Left renal pelvis (tissue), 4 donors: ENCODE results near the gene OR6B2. TPM values are rescaled to one million over a fixed set of nuclear protein-coding genes. Genes with fewer than 3 reads are reported as not detected.
"Not testable (repeated sequence)": the region's sequence is repeated elsewhere in the genome, so short reads cannot be mapped to it uniquely, and the experiment has no call there.

Experiments
- DNase-seq, 4 donors: peaks; one replicate each; pipeline ENCODE4 v3.0.0-alpha.2; 2013; ENCODE audit warnings: low read depth in 4 of 4, low spot score in 3 of 4
- polyA plus RNA-seq, 4 donors: library from polyadenylated mRNA; unstranded; fragments of 120-200 nt; gene quantifications; one replicate each; pipeline ENCODE4 v1.2.1, GENCODE V29; 2013; ENCODE audit not compliant: insufficient read length in 4 of 4

OR6B2 gene
- not detected for polyA plus RNA-seq

GRCh38 chr2:240030379-240031094 lies at the start of gene OR6B2:
TSS of gene OR6B2 (minus strand) at chr2:240030429. CDS start at chr2:240030429, 0 bp downstream.
- DNase-seq, result no peak

DNA sequence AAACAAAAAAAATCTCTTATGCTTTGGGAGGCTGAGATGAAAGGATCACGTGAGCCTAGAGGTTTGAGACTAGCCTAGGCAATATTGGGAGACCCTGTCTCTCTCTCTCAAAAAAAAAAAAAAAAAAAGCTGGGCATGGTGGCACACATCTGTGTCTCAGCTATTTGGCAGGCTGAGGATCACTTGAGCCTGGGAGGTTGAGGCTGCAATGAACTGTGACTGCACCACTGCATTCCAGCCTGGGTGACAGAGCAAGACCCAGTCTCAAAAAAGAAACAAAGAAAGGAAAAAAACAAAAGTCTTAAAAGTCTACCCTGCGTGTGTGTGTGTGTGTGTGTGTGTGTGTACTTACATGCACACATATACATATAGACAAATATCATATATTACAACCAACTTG lies 48.4 kb upstream of the OR6B2 start:
- no peak for DNase-seq

DNA sequence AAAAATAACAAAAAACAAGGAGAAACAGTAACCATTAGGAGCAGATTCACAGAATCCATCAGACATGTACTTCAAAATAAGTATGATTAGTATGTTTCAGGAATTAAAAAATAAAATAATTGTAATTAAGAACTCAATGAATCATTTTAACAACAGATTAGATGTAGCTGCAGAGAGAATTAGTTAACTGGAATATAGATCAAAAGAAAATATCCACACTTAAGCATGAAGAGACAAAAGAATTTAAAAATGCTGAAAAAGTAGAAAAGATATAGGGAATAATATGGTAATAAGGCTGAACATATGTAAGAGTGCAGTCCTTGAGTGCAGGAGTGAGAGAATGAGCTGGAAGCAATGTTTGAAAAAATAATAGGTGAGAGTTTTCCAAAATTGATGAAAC lies 47.2 kb upstream of the OR6B2 start:
- no peak for DNase-seq

GRCh38 chr2:240074545-240074944 lies 44.3 kb upstream of the OR6B2 start:
- DNase-seq, result no peak

GRCh38 chr2:240070907-240071306 lies 40.7 kb upstream of the OR6B2 start:
- DNase-seq, result no peak

DNA sequence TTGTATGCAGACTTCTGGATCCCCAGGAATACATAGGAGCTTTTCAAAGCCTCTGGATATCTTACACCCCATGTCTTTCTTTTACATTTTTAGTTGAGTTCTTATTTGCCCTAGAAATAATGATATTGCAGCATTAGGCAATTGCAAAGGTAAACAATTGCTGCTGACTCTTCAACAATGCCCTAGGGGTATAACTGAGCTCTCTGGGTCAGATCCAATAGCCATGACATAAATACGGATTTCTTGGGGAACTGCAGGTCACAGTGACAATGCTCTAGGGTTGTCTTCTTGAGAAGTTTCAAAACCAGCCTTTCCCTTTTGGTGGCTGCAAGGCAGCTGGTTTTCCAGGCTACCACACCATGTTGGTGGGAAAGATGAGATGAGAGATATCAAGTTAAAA lies 39.6 kb upstream of the OR6B2 start:
- no peak for DNase-seq

DNA sequence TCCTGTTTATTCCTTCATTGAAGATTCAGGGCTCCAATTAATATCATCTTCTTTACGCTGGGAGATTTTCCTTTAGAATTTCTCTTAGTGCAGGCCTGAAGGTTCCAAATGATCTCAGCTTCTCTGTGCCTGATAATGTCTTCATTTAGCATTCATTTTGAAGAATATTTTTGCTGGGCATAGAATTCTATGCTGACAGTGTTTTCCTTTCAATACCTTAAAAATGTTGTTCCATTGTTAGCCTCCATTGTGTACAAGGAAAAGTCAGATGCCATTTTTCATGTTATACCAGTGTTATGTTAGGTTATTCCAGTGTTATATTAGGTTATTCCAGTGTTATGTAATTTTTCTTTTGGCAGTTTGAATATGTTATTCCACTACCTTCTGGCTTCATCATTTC lies 38.0 kb upstream of the OR6B2 start:
- DNase-seq, result no peak

DNA sequence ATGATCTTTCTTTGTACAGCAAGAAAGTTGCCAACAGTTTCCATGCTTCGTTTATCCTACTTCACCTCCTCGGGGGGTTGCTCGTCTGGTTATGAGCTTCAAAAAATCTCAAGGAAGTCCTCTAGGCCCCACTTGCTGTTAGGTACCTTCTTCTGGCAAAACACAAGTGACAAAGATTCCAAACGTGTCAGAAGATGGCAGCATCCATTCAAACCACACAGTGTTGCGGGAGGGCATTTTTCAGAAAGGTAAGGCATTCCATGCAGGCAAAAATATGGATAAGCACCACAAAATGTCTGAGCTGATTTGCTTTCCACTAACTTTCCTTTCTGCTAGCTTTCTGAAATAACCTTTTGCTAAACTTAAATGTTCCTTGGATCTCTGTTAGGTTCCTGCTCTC lies 36.3 kb upstream of the OR6B2 start:
- DNase-seq, result no peak

DNA sequence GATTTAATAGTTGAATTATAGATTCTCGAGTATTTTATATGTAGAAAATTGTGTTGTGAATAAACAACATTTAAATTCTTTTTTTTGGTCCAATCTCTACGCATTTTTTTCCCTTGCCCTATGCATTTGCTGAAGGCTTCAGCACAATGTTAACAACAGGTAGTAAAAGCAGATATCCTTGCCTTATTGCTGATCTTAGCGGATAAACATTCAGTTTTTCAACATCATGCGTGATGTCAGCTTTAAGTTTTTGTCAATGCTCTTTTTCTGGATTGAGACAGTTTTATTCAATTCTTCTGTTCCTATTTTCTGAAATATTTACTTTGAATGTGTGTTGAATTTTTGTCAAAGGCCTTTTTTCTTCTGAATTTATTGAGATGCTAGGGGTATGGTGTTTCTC lies 34.7 kb upstream of the OR6B2 start:
- no peak for DNase-seq

DNA sequence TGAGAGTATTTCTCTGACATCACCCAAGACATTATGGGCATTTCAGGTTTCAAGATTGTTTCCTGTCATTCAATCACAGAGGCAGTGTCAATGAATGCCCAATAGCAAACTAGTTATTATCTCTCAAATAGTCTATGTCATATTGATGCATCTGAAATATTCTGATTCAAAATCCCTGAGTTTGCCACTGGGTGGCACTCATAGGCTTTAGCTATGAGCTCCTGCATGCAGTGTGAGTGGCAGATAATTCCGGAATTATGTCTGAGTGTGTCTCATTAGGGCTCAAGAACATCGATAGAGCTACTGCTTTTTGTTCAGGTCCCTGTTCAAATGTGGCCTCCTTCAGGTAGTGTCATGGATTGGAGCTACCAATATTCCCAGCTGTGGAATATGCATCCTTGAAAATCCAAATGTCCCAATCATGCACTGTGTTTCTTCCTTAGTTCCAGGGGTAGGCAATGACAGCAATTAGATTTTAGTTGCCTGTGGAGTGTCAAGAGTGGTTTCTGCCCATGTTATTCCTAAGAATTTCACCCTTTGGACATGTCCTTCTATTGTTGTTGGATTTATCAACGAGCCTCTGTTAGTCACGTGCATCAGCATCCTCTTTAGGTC lies 30.9 kb upstream of the OR6B2 start:
- DNase-seq, result peak in 3 of 4 donors; percentile 16 to 27 (median 22)

DNA sequence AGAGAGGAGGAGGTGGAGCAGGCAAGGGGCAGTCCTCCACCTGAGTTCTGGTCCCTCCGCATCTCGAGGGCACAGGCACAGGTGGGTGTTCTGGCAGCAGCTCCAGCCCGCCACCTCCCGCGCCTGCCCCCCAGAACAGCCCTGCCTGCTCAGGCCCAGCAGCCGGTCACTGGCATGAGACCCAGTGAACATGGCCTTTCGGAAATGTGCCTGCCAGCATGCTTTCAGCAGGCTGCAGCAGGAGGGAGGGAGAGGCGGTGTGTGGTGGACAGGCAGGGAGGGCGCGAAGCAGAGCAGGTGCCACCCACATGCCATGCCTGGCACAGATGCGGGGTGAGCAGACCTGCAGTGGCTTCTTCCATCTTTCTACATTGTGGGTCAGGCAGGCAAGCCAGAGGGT lies 26.4 kb upstream of the OR6B2 start:
- DNase-seq, result no peak

GRCh38 chr2:240055177-240055917 lies 25.1 kb upstream of the OR6B2 start:
- DNase-seq, result no peak

- DNase-seq, result no peak
Observed at GRCh38 chr2:240053173-240054155, 23.2 kb upstream of the OR6B2 start, which contains the start of gene OR6B3. TSS of gene OR6B3 (minus strand) at chr2:240053521.

- DNase-seq, result no peak
Observed at GRCh38 chr2:240052524-240052923, 22.3 kb upstream of the OR6B2 start.

DNA sequence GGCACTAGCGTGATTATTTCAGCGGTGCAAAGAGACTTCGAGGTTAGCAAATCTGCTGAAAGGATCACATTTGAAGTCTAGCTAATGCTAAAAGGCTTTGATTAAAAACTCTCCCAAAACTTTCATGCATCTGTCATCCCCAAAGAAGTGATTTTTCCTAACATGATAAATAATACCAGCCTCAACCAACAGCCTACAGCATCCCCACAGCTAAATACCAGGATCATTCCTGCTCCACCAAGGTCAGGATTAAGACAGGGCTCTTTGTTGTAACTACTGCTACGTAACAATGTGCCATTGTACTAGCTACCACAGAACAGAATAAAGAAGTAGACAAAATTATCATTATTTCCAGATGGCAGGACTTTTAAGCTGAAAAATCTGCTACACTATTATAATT lies 21.5 kb upstream of the OR6B2 start:
- DNase-seq, result no peak

DNA sequence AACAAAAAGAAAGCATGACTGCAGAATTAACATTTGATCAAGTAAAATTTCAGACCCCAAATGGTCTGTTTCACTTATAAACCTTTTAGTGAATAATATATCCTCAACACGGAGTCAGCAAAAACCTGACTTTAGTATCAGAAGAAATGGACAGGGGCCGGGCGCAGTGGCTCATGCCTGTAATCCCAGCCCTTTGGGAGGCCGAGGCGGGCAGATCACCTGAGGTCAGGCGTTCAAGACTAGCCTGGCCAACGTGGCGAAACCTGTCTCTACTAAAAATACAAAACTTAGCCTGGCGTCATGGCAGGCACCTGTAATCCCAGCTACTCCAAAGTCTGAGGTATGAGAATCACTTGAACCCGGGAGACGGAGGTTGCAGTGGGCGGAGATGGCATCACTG lies 20.0 kb upstream of the OR6B2 start:
- no peak for DNase-seq

DNA sequence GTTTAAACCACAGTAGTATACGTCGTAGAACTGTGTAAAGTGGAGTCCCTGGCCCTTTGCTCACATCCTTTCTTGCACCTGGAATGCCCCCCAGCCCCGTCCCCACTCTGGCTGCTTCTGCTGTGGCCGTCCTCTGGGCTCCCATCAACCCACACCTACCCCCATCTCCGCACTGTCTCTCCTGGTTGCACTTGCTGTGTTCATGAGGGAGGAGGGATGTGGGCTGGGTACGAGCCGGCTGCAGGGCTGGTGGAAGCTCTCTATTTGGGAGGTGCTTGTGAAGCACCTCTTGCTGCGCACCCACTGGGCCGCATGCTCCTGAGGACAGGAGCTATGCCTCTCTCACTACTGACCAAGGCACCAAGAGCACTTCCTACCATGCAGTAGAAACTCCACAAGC lies 18.0 kb upstream of the OR6B2 start:
- no peak for DNase-seq

DNA sequence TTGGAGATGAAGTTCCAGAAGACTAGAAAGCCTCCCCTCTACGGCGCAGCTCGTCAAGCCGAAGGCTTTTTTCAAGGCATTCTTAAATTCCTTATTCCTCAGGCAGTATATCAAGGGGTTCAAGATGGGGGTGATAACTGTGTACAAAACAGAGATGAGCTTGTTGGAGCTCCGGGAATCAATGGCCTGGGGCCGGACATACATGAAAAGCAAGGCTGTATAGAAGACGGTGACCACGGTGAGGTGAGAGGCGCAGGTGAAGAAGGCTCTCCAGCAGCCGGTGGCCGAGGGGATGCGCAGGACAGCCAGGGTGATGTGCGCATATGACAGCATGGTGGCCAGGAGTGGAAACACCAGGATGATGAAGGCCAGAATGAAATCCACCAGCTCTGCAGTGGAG lies 14.9 kb upstream of the OR6B2 start:
- no peak for DNase-seq

DNA sequence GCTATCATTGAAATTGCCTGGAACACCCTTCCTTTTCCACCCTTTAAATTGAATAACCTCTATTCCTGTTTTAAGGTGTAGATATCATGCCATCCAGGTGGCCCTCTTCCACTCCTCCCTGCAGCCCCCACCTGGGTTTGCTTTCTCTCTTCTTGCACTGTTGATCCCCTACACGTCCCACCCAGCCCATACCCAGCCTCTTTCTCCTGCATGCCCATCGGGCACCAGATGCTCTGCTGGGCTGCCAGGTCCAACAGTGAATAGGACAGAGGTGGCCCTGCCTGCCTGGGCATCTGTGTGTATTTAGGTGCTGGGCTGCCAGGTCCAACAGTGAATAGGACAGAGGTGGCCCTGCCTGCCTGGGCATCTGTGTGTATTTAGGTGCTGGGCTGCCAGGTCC lies 13.9 kb upstream of the OR6B2 start:
- DNase-seq, result not testable (repeated sequence)

DNA sequence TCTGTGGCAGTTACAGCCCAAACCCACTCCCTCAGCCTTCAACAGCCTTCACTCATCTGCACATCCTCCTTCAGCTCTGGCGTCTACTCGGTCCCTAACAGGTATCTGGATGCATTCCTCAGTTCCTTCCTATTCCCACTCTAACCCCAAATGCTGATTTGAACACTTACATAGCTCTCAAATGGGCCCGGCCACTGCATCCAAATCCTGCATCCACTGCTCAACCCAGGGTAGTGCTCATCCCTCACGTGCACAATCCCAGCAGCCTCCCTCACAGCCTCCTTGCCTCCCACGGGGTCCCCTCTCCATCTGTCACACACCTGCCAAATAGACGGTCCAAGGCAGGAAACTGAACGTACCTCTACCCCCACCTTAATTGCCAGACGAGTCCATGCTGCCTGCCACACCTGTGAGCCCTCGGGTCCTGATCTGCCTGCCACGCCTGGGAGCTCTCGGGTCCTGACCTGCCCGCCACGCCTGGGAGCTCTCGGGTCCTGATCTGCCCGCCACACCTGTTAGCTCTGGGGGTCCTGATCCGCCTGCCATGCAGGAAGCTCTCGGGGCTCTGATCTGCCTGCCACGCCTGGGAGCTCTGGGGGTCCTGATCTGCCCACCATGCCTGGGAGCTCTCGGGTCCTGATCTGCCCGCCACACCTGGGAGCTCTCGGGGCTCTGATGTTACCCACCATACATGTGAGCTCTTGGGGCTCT lies 13.2 kb upstream of the OR6B2 start:
- DNase-seq, result no peak
